ENCODE measurements around the gene DERL3. TPM values are rescaled to one million over a fixed set of nuclear protein-coding genes. Genes with fewer than 3 reads are reported as not detected.
A peak's percentile ranks its signal among the peaks of the same experiment; 100 is the strongest.

Gene DERL3
- total RNA-seq, 4 donors from 2014 or later, result 1.7 TPM; not detected in 3

DNA sequence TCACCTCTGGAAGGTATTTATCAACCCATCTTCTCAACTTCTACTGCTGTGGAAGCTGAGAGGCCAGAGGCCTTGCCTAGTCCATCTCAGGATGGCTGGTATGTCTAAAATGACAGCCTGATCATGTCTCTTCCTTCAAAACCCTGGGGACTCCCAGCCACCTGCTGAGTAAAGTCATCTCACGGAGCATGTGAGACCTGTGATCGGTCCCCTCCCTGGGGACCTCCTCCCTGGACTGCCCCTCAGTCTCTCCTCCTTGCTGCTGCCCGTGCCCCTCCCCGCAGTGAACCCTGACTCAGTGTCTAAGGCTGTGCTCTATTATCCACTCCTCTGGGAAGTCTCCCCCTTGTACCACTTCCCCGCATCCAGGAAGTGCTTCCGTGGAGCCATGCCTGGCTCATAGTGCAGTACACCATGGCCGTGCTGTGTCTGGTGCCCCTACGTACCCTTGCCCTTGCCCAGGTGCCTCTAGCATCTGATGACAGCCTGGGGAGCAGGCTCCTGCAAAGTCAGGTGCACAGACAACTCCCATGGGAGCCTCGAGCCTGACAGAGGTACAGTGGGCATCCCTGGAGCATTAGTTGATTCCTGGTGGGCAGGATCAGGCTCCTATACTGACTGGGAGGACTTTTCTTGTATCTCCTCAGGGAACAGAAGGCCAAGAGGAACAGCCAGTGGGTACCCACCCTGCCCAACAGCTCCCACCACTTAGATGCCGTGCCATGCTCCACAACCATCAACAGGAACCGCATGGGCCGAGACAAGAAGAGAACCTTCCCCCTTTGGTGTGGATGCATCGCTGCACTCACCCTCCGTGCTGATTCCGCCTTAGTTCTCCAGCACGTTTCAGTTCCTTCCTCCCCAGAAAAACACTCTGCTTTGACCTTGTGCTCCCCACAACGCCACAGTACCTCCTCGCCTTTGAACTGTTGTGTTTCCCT lies 38.2 kb downstream of the DERL3 start:
- 88 to 91% methylated on average over 5 to 14 of the region's 18 CpGs for WGBS, 2 donors (ENCODE audit: low coverage in 1 of 2)

DNA sequence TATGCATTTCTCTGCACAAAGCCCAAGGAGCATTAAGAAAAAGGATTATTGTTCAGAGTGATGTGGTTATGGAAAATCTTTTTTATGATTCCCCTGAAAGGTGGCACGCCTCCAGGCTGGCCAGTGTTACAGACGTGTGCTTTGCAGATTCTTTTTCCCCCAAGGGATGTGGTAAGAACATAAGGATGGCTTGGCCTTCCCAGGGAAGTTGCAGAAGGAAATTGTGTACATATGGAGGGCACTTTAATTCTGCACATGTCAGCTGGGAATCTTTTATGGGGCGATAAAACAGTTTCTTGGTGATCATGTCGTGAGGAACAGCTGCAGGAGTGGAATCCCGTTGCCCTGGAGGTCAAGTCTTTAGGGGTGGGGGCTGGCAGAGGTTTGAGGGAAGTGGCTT lies 42.3 kb downstream of the DERL3 start:
- WGBS, 2 donors (ENCODE audit: low coverage in 1 of 2), result 33 to 54% methylated on average over 1 to 2 of the region's 5 CpGs
- H3K36me3 ChIP-seq, result peaks cover 0 to 91% of the 10 kb centered on the region in 2 donors
- peaks cover 0 to 8% (median 0%) of the 10 kb centered on the region in 3 donors for H3K4me1 ChIP-seq
- TF ChIP-seq EP300 (IDR thresholded peaks at IDR 0.05) (no peak), POLR2A (IDR thresholded peaks at IDR 0.05) (no peak), POLR2AphosphoS5 (IDR thresholded peaks at IDR 0.05) (no peak)
- TF ChIP-seq, protein P1, sequence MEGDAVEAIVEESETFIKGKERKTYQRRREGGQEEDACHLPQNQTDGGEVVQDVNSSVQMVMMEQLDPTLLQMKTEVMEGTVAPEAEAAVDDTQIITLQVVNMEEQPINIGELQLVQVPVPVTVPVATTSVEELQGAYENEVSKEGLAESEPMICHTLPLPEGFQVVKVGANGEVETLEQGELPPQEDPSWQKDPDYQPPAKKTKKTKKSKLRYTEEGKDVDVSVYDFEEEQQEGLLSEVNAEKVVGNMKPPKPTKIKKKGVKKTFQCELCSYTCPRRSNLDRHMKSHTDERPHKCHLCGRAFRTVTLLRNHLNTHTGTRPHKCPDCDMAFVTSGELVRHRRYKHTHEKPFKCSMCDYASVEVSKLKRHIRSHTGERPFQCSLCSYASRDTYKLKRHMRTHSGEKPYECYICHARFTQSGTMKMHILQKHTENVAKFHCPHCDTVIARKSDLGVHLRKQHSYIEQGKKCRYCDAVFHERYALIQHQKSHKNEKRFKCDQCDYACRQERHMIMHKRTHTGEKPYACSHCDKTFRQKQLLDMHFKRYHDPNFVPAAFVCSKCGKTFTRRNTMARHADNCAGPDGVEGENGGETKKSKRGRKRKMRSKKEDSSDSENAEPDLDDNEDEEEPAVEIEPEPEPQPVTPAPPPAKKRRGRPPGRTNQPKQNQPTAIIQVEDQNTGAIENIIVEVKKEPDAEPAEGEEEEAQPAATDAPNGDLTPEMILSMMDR (IDR thresholded peaks at IDR 0.05), result no peak
- no peak overlapping the region for H3K4me3 ChIP-seq
- H3K9me3 ChIP-seq, result no peaks in the 10 kb centered on the region
- H3K27ac ChIP-seq, result no peak overlapping the region
- no peak for ATAC-seq
- no peaks in the 10 kb centered on the region for H3K27me3 ChIP-seq

More for the DNA sequence above, 38.2 kb downstream of the DERL3 start:
- ATAC-seq, result no peak
- no peaks in the 10 kb centered on the region for H3K27me3 ChIP-seq
- H3K36me3 ChIP-seq, result peaks cover 0 to 92% of the 10 kb centered on the region in 2 donors
- no peak overlapping the region for H3K27ac ChIP-seq
- no peak overlapping the region for H3K4me3 ChIP-seq
- no peaks in the 10 kb centered on the region for H3K4me1 ChIP-seq
- TF ChIP-seq POLR2A (IDR thresholded peaks at IDR 0.05), result no peak
- no peak for TF ChIP-seq POLR2AphosphoS5 (IDR thresholded peaks at IDR 0.05)
- TF ChIP-seq, protein P1 (IDR thresholded peaks at IDR 0.05), result no peak
- TF ChIP-seq EP300 (IDR thresholded peaks at IDR 0.05), result no peak
- no peaks in the 10 kb centered on the region for H3K9me3 ChIP-seq

DNA sequence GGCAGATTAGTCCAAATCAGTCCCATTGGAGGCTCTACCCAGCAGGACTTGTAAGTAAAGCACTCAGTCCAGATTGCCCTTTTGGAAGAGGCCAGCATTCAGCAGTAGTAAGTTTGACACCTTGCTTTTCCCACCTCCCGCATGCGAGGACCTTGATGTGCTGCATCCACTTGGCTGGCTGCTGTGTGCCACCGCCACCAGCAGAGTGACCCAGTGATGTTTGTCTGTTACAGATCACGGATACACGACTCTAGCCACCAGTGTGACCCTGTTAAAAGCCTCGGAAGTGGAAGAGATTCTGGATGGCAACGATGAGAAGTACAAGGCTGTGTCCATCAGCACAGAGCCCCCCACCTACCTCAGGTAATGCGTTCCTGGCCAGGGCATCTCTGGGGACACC lies 45.5 kb downstream of the DERL3 start:
- 81 to 93% methylated on average over 3 to 4 of the region's 8 CpGs for WGBS, 2 donors (ENCODE audit: low coverage in 1 of 2)
- Histone ChIP-seq H3K27me3 (no peaks in the 10 kb centered on the region), H3K27ac (no peak overlapping the region), H3K4me3 (no peak overlapping the region), H3K9me3 (no peaks in the 10 kb centered on the region), H3K36me3 (peaks cover 0 to 64% of the 10 kb centered on the region in 2 donors), H3K4me1 (peaks cover 0 to 39% (median 0%) of the 10 kb centered on the region in 3 donors)
- TF ChIP-seq POLR2A (IDR thresholded peaks at IDR 0.05) (no peak), POLR2AphosphoS5 (IDR thresholded peaks at IDR 0.05) (no peak), EP300 (IDR thresholded peaks at IDR 0.05) (no peak)
- TF ChIP-seq, protein P1 (IDR thresholded peaks at IDR 0.05), result no peak
- ATAC-seq, result no peak

DNA sequence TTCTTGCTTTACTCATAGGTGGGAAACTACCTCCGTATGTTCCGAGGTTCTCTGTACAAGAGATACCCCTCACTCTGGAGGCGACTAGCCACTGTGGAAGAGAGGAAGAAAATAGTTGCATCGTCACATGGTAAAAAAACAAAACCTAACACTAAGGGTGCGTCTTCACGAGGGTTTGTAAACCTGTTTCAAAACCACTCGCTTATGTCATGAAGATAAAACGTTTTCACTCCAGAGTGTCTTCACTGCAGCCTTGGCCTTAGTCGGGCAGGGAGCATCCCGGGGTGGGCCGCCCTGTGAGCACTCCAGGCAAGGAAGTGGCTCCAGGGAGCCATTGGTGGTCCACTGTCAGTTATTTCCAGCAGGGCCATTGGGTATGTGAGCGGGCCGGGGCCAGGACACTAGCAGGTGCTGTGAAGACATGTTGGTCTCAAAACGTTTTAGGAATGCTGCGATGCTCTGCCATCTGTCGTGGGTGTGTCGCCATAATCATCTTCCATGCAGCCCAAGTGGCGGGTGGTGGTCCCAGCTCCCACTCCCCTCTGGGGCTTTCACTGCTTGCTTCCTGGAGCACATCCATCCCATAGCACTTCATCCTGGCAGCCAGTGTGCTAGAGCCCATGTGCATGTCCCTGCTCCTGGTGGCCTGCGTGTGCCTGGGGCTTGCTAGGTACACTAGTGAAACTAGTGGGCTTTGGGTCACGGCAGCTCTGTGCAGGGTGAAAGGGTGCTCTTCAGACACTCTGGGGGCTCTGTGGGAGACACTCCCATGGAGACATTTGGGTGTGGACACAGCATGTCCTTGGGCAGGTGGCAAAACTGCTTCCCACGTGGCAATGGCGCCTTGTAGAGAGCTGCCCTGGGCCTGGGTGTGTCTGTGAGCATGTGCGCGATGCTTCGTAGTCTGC lies 46.8 kb downstream of the DERL3 start:
- Histone ChIP-seq H3K27ac (peak overlapping the region in 3 of 4 donors; percentile 20 to 41 (median 32)), H3K36me3 (peaks cover 0 to 56% of the 10 kb centered on the region in 2 donors), H3K27me3 (no peaks in the 10 kb centered on the region), H3K4me3 (no peak overlapping the region), H3K4me1 (peaks cover 0 to 48% (median 5%) of the 10 kb centered on the region in 3 donors), H3K9me3 (no peaks in the 10 kb centered on the region)
- no peak for ATAC-seq
- TF ChIP-seq, protein P1 (IDR thresholded peaks at IDR 0.05), result no peak
- no peak for TF ChIP-seq POLR2A (IDR thresholded peaks at IDR 0.05)
- no peak for TF ChIP-seq POLR2AphosphoS5 (IDR thresholded peaks at IDR 0.05)
- TF ChIP-seq EP300 (IDR thresholded peaks at IDR 0.05), result no peak
- WGBS, 2 donors (ENCODE audit: low coverage in 1 of 2), result 70 to 74% methylated on average over 7 to 11 of the region's 25 CpGs

All from gastroesophageal sphincter (tissue), 4 donors.